WTC11 (cell line): ENCODE data around the gene WFS1. TPM values are rescaled to one million over a fixed set of nuclear protein-coding genes. Genes with fewer than 3 reads are reported as not detected.

ENCODE experiments used
- ATAC-seq: fragments of 200-7000 bp; cut with Tn5 transposase; 2 replicates; pipeline ENCODE4 v1.10.0; 2021; ENCODE audit warnings: mild to moderate bottlenecking, moderate library complexity
- CTCF ChIA-PET: fragments of 300-600 bp; sonication (Branson Sonifier 250); formaldehyde crosslinking; loops from one replicate; lab custom pipeline; 2021; ENCODE audit warnings: antibody characterized with exemption; lab: Charles Lee
- POLR2A ChIA-PET: fragments of 350-600 bp; sonication (Branson Sonifier 250); formaldehyde crosslinking; loops from one replicate; lab custom pipeline; 2021; ENCODE audit warnings: antibody characterized with exemption; lab: Charles Lee
- DNase-seq: peaks from one replicate; pipeline ENCODE4 v3.0.0; 2021; ENCODE audit warnings: low spot score
- H3K27ac Mint-ChIP-seq: 2 replicates; pipeline ENCODE4 v1.8.0; 2021; ENCODE audit warnings: mixed read lengths
- H3K27me3 Mint-ChIP-seq: 2 replicates; pipeline ENCODE4 v1.8.0; 2021; ENCODE audit warnings: low read depth, mild to moderate bottlenecking, moderate library complexity, mixed read lengths
- H3K36me3 Mint-ChIP-seq: 2 replicates; pipeline ENCODE4 v1.8.0; 2021; ENCODE audit warnings: mixed read lengths
- H3K4me1 Mint-ChIP-seq: 2 replicates; pipeline ENCODE4 v1.8.0; 2022; ENCODE audit warnings: mixed read lengths
- H3K4me3 Mint-ChIP-seq: 2 replicates; pipeline ENCODE4 v1.8.0; 2021; ENCODE audit warnings: mild to moderate bottlenecking, moderate library complexity, mixed read lengths
- H3K9me3 Mint-ChIP-seq: 2 replicates; pipeline ENCODE4 v1.8.0; 2021; ENCODE audit warnings: mixed read lengths
- ATF1 ChIP-seq: sonication (generic); formaldehyde crosslinking; IDR thresholded peaks from 2 replicates; pipeline ENCODE4 v1.8.1; 2023; ENCODE audit warnings: mild to moderate bottlenecking, moderate library complexity, missing genetic modification reagents
- CREB1 ChIP-seq: sonication (generic); formaldehyde crosslinking; IDR thresholded peaks from 2 replicates; pipeline ENCODE4 v1.8.0; 2023; ENCODE audit warnings: mild to moderate bottlenecking, missing genetic modification reagents
- CREM ChIP-seq: sonication (generic); formaldehyde crosslinking; IDR thresholded peaks from 2 replicates; pipeline ENCODE4 v1.8.1; 2022; ENCODE audit warnings: mild to moderate bottlenecking, missing genetic modification reagents, moderate library complexity
- E2F4 ChIP-seq: sonication (generic); formaldehyde crosslinking; IDR thresholded peaks from 2 replicates; pipeline ENCODE4 v1.8.1; 2022; ENCODE audit warnings: low read depth, mild to moderate bottlenecking, moderate library complexity, missing genetic modification reagents, borderline replicate concordance
- ETV6 ChIP-seq: sonication (generic); formaldehyde crosslinking; IDR thresholded peaks from 2 replicates; pipeline ENCODE4 v1.8.1; 2022; ENCODE audit warnings: mild to moderate bottlenecking, missing genetic modification reagents
- JUN ChIP-seq: sonication (generic); formaldehyde crosslinking; IDR thresholded peaks from 2 replicates; pipeline ENCODE4 v1.8.0; 2023; ENCODE audit warnings: mild to moderate bottlenecking, missing genetic modification reagents
- NFYB ChIP-seq: sonication (generic); formaldehyde crosslinking; conservative IDR thresholded peaks from 2 replicates; pipeline ENCODE4 v1.8.0; 2022; ENCODE audit warnings: low read depth, missing genetic modification reagents
- PRDM15 ChIP-seq: sonication (generic); formaldehyde crosslinking; IDR thresholded peaks from 2 replicates; pipeline ENCODE4 v1.8.0; 2022; ENCODE audit warnings: missing genetic modification reagents
- TEAD1 ChIP-seq: sonication (generic); formaldehyde crosslinking; IDR thresholded peaks from 2 replicates; pipeline ENCODE4 v1.8.0; 2022; ENCODE audit warnings: mild to moderate bottlenecking, missing genetic modification reagents
- TEAD4 ChIP-seq: sonication (generic); formaldehyde crosslinking; IDR thresholded peaks from 2 replicates; pipeline ENCODE4 v1.8.0; 2022; ENCODE audit warnings: mild to moderate bottlenecking, missing genetic modification reagents
- ZNF232 ChIP-seq: sonication (generic); formaldehyde crosslinking; IDR thresholded peaks from 2 replicates; pipeline ENCODE4 v1.8.0; 2022; ENCODE audit warnings: mild to moderate bottlenecking, missing genetic modification reagents
- ZNF281 ChIP-seq: sonication (generic); formaldehyde crosslinking; IDR thresholded peaks from 2 replicates; pipeline ENCODE4 v1.8.0; 2023; ENCODE audit warnings: mild to moderate bottlenecking, missing genetic modification reagents
- total RNA-seq: library from RNA; stranded (reverse); gene quantifications from 3 replicates; pipeline ENCODE4 v1.2.3, GENCODE V29; 2021
- TF ChIP-seq, protein P1 (sequence below): sonication (generic); formaldehyde crosslinking; IDR thresholded peaks from 2 replicates; pipeline ENCODE4 v1.8.0; 2022; ENCODE audit warnings: mild to moderate bottlenecking, missing genetic modification reagents
- TF ChIP-seq, protein P2 (sequence below): sonication (generic); formaldehyde crosslinking; IDR thresholded peaks from 2 replicates; pipeline ENCODE4 v1.8.1; 2022; ENCODE audit warnings: low read depth, missing genetic modification reagents, borderline replicate concordance
- TF ChIP-seq, protein P3 (sequence below): sonication (generic); formaldehyde crosslinking; IDR thresholded peaks from 2 replicates; pipeline ENCODE4 v1.8.0; 2022; ENCODE audit warnings: mild to moderate bottlenecking, missing genetic modification reagents
- TF ChIP-seq, protein P4 (sequence below): sonication (generic); formaldehyde crosslinking; IDR thresholded peaks from 2 replicates; pipeline ENCODE4 v1.8.0; 2023; ENCODE audit warnings: missing genetic modification reagents
- TF ChIP-seq, protein P5 (sequence below): sonication (generic); formaldehyde crosslinking; IDR thresholded peaks from 2 replicates; pipeline ENCODE4 v1.8.1; 2023; ENCODE audit warnings: mild to moderate bottlenecking, missing genetic modification reagents

The WFS1 gene
- total RNA-seq, 1 experiment from 2014 or later, result 34.7 TPM

- TF ChIP-seq PRDM15 (CRISPR knock-in tag) (no peak), CREB1 (CRISPR knock-in tag) (no peak), ZNF281 (CRISPR knock-in tag) (no peak), TEAD4 (CRISPR knock-in tag) (peak; percentile 74; the same call in 1 of the 2 replicates), JUN (0 out of 2 replicates have a peak, but pooled peaks have one; percentile 14), ATF1 (CRISPR knock-in tag) (no peak), ETV6 (CRISPR knock-in tag) (no peak), NFYB (CRISPR knock-in tag) (no peak), TEAD1 (CRISPR knock-in tag) (0 out of 2 replicates have a peak, but pooled peaks have one; percentile 25), CREM (CRISPR knock-in tag) (no peak)
- TF ChIP-seq, protein P1, sequence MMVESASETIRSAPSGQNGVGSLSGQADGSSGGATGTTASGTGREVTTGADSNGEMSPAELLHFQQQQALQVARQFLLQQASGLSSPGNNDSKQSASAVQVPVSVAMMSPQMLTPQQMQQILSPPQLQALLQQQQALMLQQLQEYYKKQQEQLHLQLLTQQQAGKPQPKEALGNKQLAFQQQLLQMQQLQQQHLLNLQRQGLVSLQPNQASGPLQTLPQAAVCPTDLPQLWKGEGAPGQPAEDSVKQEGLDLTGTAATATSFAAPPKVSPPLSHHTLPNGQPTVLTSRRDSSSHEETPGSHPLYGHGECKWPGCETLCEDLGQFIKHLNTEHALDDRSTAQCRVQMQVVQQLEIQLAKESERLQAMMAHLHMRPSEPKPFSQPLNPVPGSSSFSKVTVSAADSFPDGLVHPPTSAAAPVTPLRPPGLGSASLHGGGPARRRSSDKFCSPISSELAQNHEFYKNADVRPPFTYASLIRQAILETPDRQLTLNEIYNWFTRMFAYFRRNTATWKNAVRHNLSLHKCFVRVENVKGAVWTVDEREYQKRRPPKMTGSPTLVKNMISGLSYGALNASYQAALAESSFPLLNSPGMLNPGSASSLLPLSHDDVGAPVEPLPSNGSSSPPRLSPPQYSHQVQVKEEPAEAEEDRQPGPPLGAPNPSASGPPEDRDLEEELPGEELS (CRISPR knock-in tag), result 0 out of 2 replicates have a peak, but pooled peaks have one; percentile 30
- TF ChIP-seq, protein P2, sequence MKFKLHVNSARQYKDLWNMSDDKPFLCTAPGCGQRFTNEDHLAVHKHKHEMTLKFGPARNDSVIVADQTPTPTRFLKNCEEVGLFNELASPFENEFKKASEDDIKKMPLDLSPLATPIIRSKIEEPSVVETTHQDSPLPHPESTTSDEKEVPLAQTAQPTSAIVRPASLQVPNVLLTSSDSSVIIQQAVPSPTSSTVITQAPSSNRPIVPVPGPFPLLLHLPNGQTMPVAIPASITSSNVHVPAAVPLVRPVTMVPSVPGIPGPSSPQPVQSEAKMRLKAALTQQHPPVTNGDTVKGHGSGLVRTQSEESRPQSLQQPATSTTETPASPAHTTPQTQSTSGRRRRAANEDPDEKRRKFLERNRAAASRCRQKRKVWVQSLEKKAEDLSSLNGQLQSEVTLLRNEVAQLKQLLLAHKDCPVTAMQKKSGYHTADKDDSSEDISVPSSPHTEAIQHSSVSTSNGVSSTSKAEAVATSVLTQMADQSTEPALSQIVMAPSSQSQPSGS, result no peak
- TF ChIP-seq, protein P3, sequence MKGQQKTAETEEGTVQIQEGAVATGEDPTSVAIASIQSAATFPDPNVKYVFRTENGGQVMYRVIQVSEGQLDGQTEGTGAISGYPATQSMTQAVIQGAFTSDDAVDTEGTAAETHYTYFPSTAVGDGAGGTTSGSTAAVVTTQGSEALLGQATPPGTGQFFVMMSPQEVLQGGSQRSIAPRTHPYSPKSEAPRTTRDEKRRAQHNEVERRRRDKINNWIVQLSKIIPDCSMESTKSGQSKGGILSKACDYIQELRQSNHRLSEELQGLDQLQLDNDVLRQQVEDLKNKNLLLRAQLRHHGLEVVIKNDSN (CRISPR knock-in tag), result 0 out of 2 replicates have a peak, but pooled peaks have one; percentile 33
Measured at GRCh38 chr4:6225469-6225868, 44.2 kb upstream of the WFS1 start (continued).

DNA sequence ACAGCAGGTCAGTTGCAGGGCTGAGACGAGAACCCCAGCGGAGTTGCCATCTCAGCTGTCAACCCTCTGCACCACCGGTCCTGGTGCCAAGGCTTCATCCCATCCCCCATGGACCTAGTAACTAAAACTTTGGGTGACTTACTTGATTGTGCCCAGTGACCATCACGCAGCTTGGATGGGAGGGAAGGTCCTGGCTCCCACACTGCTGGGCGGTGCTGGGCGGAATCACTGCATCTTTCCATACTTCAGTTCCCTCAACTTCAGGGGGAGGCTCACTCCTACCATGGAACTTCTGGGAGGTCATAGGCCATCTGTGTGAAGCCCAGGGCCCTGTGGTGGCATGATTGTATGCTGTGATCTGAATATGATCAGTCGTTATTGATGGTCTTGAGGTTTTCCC, 43.1 kb upstream of the WFS1 start:
- Mint-ChIP-seq H3K9me3 (peaks cover 4% of the 10 kb centered on the region; the same call in 1 of the 2 replicates), H3K27me3 (peaks cover 9% of the 10 kb centered on the region), H3K27ac (no peak overlapping the region), H3K36me3 (no peaks in the 10 kb centered on the region), H3K4me3 (no peak overlapping the region), H3K4me1 (peaks cover 2% of the 10 kb centered on the region; the same call in 1 of the 2 replicates)
- POLR2A ChIA-PET, result no interaction called here
- DNase-seq, result no peak
- CTCF ChIA-PET, result interaction anchor here (0.8 kb wide), 1 partner anchor 101 kb away, joined by 3 read pairs; no protein-coding TSS in a partner anchor
- ATAC-seq, result no peak
- TF ChIP-seq, protein P4, sequence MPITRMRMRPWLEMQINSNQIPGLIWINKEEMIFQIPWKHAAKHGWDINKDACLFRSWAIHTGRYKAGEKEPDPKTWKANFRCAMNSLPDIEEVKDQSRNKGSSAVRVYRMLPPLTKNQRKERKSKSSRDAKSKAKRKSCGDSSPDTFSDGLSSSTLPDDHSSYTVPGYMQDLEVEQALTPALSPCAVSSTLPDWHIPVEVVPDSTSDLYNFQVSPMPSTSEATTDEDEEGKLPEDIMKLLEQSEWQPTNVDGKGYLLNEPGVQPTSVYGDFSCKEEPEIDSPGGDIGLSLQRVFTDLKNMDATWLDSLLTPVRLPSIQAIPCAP (CRISPR knock-in tag), result no peak
- TF ChIP-seq E2F4, result no peak
- TF ChIP-seq ZNF232 (CRISPR knock-in tag), result no peak
- TF ChIP-seq, protein P5, sequence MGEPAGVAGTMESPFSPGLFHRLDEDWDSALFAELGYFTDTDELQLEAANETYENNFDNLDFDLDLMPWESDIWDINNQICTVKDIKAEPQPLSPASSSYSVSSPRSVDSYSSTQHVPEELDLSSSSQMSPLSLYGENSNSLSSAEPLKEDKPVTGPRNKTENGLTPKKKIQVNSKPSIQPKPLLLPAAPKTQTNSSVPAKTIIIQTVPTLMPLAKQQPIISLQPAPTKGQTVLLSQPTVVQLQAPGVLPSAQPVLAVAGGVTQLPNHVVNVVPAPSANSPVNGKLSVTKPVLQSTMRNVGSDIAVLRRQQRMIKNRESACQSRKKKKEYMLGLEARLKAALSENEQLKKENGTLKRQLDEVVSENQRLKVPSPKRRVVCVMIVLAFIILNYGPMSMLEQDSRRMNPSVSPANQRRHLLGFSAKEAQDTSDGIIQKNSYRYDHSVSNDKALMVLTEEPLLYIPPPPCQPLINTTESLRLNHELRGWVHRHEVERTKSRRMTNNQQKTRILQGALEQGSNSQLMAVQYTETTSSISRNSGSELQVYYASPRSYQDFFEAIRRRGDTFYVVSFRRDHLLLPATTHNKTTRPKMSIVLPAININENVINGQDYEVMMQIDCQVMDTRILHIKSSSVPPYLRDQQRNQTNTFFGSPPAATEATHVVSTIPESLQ (CRISPR knock-in tag), result no peak
